Natural killer cell (primary cell): ENCODE results near the gene P2RY13. TPM values are rescaled to one million over a fixed set of nuclear protein-coding genes. Genes with fewer than 3 reads are reported as not detected.
A peak's percentile ranks its signal among the peaks of the same experiment; 100 is the strongest.

Source experiments
- ATAC-seq, 3 donors: fragments of 150-1000 bp in 2 of 3; fragments of 200-7000 bp in 1 of 3; cut with Tn5 transposase; 1 replicate in 1 of 3; 2 replicates in 2 of 3; pipeline ENCODE4 v1.10.0; 2021; ENCODE audit warnings: mild to moderate bottlenecking in 2 of 3, moderate library complexity in 2 of 3
- DNase-seq, 2 donors: peaks; one replicate each; pipeline versions ENCODE4 v3.0.0 to v3.0.0-alpha.2; 2013 to 2021; ENCODE audit warnings: mixed read lengths in 1 of 2
- H3K27ac ChIP-seq: one replicate; pipeline ENCODE4 v1.5.1; 2013; ENCODE audit warnings: mild to moderate bottlenecking, low read length
- H3K27me3 ChIP-seq: one replicate; pipeline ENCODE4 v1.6.1; 2013; ENCODE audit warnings: low read length; ENCODE audit not compliant: control insufficient read depth, insufficient read depth
- H3K36me3 ChIP-seq: one replicate; pipeline ENCODE4 v1.6.1; 2013; ENCODE audit warnings: low read length; ENCODE audit not compliant: control insufficient read depth, insufficient read depth
- H3K4me1 ChIP-seq: one replicate; pipeline ENCODE4 v1.6.1; 2013; ENCODE audit warnings: low read length; ENCODE audit not compliant: control insufficient read depth, insufficient read depth
- H3K4me3 ChIP-seq: one replicate; pipeline ENCODE4 v1.5.1; 2013; ENCODE audit warnings: low read length
- H3K9me3 ChIP-seq: one replicate; pipeline ENCODE4 v1.6.1; 2013; ENCODE audit warnings: low read length; ENCODE audit not compliant: control insufficient read depth, insufficient read depth
- H3K27ac Mint-ChIP-seq, 2 donors: one replicate each; pipeline ENCODE4 v1.8.0; 2022; ENCODE audit warnings: mild to moderate bottlenecking in 2 of 2, mixed read lengths in 2 of 2, moderate library complexity in 1 of 2
- H3K27me3 Mint-ChIP-seq, 2 donors: one replicate each; pipeline ENCODE4 v1.8.0; 2022; ENCODE audit warnings: low read depth in 2 of 2, mixed read lengths in 2 of 2
- H3K36me3 Mint-ChIP-seq: one replicate; pipeline ENCODE4 v1.8.0; 2022; ENCODE audit warnings: mixed read lengths
- H3K4me1 Mint-ChIP-seq, 2 donors: one replicate each; pipeline ENCODE4 v1.8.0; 2022; ENCODE audit warnings: mixed read lengths in 2 of 2
- H3K4me3 Mint-ChIP-seq: one replicate; pipeline ENCODE4 v1.8.0; 2022; ENCODE audit warnings: mild to moderate bottlenecking, moderate library complexity, mixed read lengths
- H3K9me3 Mint-ChIP-seq, 2 donors: one replicate each; pipeline ENCODE4 v1.8.0; 2022; ENCODE audit warnings: mixed read lengths in 2 of 2
- CTCF ChIP-seq: fragments of 200-600 bp; IDR thresholded peaks from one replicate; pipeline ENCODE4 v1.8.0; 2022; ENCODE audit warnings: antibody characterized with exemption
- WGBS: methylation state at CpG from one replicate; pipeline ENCODE4 v1.1.7; 2013; ENCODE audit warnings: missing lambda C conversion rate; ENCODE audit not compliant: insufficient coverage; 5-methylcytosine and 5-hydroxymethylcytosine counted together
- intact Hi-C: fragments of 100-400 bp; cut with micrococcal nuclease; formaldehyde crosslinking; loops from one replicate; pipeline ENCODE4 v1.14.2; 2022
- total RNA-seq, 4 donors: library from RNA; stranded (reverse); fragments of 120-200 nt in 1 of 4; gene quantifications; one replicate each; pipeline versions ENCODE4 v1.2.3 to v1.2.4, GENCODE V29; 2013 to 2022

The P2RY13 gene
- total RNA-seq, 3 donors from 2014 or later (not counting 1 experiment from before 2014, with no cell fraction given): 0.59 to 6.5 (median 0.88) TPM

GRCh38 chr3:151305775-151306151 lies 23.6 kb downstream of the P2RY13 start:
- 89% methylated on average over 4 of the region's 4 CpGs for WGBS
- peaks cover 20% of the 10 kb centered on the region for H3K4me1 ChIP-seq
- no peaks in the 10 kb centered on the region for H3K36me3 ChIP-seq
- H3K36me3 Mint-ChIP-seq: no peaks in the 10 kb centered on the region
- H3K27me3 Mint-ChIP-seq: no peaks in the 10 kb centered on the region
- H3K27me3 ChIP-seq: no peaks in the 10 kb centered on the region
- H3K4me1 Mint-ChIP-seq: peaks cover 31 to 37% of the 10 kb centered on the region in 2 donors
- H3K27ac Mint-ChIP-seq: peak overlapping the region; percentile 20 to 30
- ATAC-seq (peak in 1 of 3 donors; percentile 6), DNase-seq (no peak)
- H3K4me3 Mint-ChIP-seq: peak overlapping the region; percentile 65
- H3K4me3 ChIP-seq: no peak overlapping the region
- no peaks in the 10 kb centered on the region for H3K9me3 Mint-ChIP-seq
- intact Hi-C loops: no loop called here
- H3K9me3 ChIP-seq: no peaks in the 10 kb centered on the region
- TF ChIP-seq CTCF: no peak
- H3K27ac ChIP-seq: no peak overlapping the region

- TF ChIP-seq CTCF: no peak
- 32% methylated on average over 5 of the region's 7 CpGs for WGBS
- peak overlapping the region; percentile 65 for H3K4me3 Mint-ChIP-seq
- H3K36me3 Mint-ChIP-seq: no peaks in the 10 kb centered on the region
- H3K27ac Mint-ChIP-seq: peak overlapping the region in 1 of 2 donors; percentile 30
- peaks cover 20% of the 10 kb centered on the region for H3K4me1 ChIP-seq
- H3K27me3 ChIP-seq: no peaks in the 10 kb centered on the region
- H3K4me1 Mint-ChIP-seq: peaks cover 31 to 37% of the 10 kb centered on the region in 2 donors
- ATAC-seq: peak; percentile 33 to 68 (median 48)
- intact Hi-C loops: no loop called here
- no peaks in the 10 kb centered on the region for H3K27me3 Mint-ChIP-seq
- no peak for DNase-seq
- no peak overlapping the region for H3K27ac ChIP-seq
- no peaks in the 10 kb centered on the region for H3K9me3 Mint-ChIP-seq
- no peaks in the 10 kb centered on the region for H3K9me3 ChIP-seq
- no peak overlapping the region for H3K4me3 ChIP-seq
- H3K36me3 ChIP-seq: no peaks in the 10 kb centered on the region
These were observed 24.1 kb downstream of the P2RY13 start for GRCh38 chr3:151305060-151305774.

GRCh38 chr3:151303751-151304150 lies 25.6 kb downstream of the P2RY13 start:
- intact Hi-C loops: no loop called here
- 78% methylated on average over 1 of the region's 2 CpGs for WGBS

More at GRCh38 chr3:151303751-151304150, 25.6 kb downstream of the P2RY13 start:
- Histone ChIP-seq H3K36me3 (no peaks in the 10 kb centered on the region), H3K27me3 (no peaks in the 10 kb centered on the region), H3K9me3 (no peaks in the 10 kb centered on the region), H3K27ac (no peak overlapping the region), H3K4me1 (peaks cover 20% of the 10 kb centered on the region), H3K4me3 (no peak overlapping the region)
- H3K4me1 Mint-ChIP-seq: peaks cover 31 to 37% of the 10 kb centered on the region in 2 donors
- no peaks in the 10 kb centered on the region for H3K36me3 Mint-ChIP-seq
- H3K27me3 Mint-ChIP-seq: no peaks in the 10 kb centered on the region
- H3K27ac Mint-ChIP-seq: peak overlapping the region in 1 of 2 donors; percentile 17
- no peak overlapping the region for H3K4me3 Mint-ChIP-seq
- DNase-seq: no peak
- no peaks in the 10 kb centered on the region for H3K9me3 Mint-ChIP-seq
- TF ChIP-seq CTCF: no peak
- no peak for ATAC-seq
